CD4-positive, alpha-beta T cell treated with Interferon alpha-2 for 1 hour (primary cell): ENCODE data around the gene MYO16.

Source experiments
- DNase-seq, 2 donors: peaks; one replicate each; pipeline ENCODE4 v3.0.0-alpha.2; 2020 to 2022

The MYO16 gene

GRCh38 chr13:109256866-109257760 is 627.7 kb downstream of the MYO16 start:
- no peak for DNase-seq
